ENCODE measurements around the gene PPFIA1.

- TF ChIP-seq, protein P1, sequence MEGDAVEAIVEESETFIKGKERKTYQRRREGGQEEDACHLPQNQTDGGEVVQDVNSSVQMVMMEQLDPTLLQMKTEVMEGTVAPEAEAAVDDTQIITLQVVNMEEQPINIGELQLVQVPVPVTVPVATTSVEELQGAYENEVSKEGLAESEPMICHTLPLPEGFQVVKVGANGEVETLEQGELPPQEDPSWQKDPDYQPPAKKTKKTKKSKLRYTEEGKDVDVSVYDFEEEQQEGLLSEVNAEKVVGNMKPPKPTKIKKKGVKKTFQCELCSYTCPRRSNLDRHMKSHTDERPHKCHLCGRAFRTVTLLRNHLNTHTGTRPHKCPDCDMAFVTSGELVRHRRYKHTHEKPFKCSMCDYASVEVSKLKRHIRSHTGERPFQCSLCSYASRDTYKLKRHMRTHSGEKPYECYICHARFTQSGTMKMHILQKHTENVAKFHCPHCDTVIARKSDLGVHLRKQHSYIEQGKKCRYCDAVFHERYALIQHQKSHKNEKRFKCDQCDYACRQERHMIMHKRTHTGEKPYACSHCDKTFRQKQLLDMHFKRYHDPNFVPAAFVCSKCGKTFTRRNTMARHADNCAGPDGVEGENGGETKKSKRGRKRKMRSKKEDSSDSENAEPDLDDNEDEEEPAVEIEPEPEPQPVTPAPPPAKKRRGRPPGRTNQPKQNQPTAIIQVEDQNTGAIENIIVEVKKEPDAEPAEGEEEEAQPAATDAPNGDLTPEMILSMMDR (conservative IDR thresholded peaks at IDR 0.05): no peak
- no peak for TF ChIP-seq EZH2 (IDR thresholded peaks at IDR 0.05; ENCODE audit: low read depth)
Observed at GRCh38 chr11:70432580-70432979, 162.1 kb downstream of the PPFIA1 start.
